ENCODE measurements around the gene SIRT6. TPM values are rescaled to one million over a fixed set of nuclear protein-coding genes. Genes with fewer than 3 reads are reported as not detected.

Gene SIRT6
- total RNA-seq, 2 donors from 2014 or later, result 83.9 to 120 TPM

GRCh38 chr19:4175669-4175931, 6.8 kb downstream of the SIRT6 start:
- Histone ChIP-seq H3K36me3 (no peaks in the 10 kb centered on the region), H3K27me3 (peaks cover 4% of the 10 kb centered on the region), H3K27ac (peak overlapping the region; percentile 53), H3K4me1 (peaks cover 11% of the 10 kb centered on the region), H3K9ac (ENCODE audit: low read depth in 2 of 2, low read length in 2 of 2) (no peak overlapping the region), H3K9me3 (no peaks in the 10 kb centered on the region), H3K4me3 (no peak overlapping the region)
- no peak for DNase-seq
- intact Hi-C loops (cut with DNase I), result no loop called here
- no peak for TF ChIP-seq CTCF (IDR thresholded peaks at IDR 0.05)

- H3K9me3 ChIP-seq, result no peaks in the 10 kb centered on the region
- no peak for TF ChIP-seq CTCF (IDR thresholded peaks at IDR 0.05)
- H3K27ac ChIP-seq, result peak overlapping the region; percentile 53
- intact Hi-C loops (cut with DNase I), result no loop called here
- H3K27me3 ChIP-seq, result peaks cover 4% of the 10 kb centered on the region
- H3K4me3 ChIP-seq, result no peak overlapping the region
- peak; percentile 54 for DNase-seq
- no peak overlapping the region for H3K9ac ChIP-seq (ENCODE audit: low read depth in 2 of 2, low read length in 2 of 2)
- peaks cover 7% of the 10 kb centered on the region for H3K4me1 ChIP-seq
- H3K36me3 ChIP-seq, result no peaks in the 10 kb centered on the region
These were observed 7.3 kb downstream of the SIRT6 start for GRCh38 chr19:4174895-4175668.

GRCh38 chr19:4174213-4174894, 8.0 kb downstream of the SIRT6 start:
- Histone ChIP-seq H3K4me1 (peaks cover 7% of the 10 kb centered on the region), H3K27me3 (peaks cover 4% of the 10 kb centered on the region), H3K27ac (peak overlapping the region; percentile 53), H3K9me3 (no peaks in the 10 kb centered on the region), H3K4me3 (no peak overlapping the region), H3K36me3 (no peaks in the 10 kb centered on the region), H3K9ac (ENCODE audit: low read depth in 2 of 2, low read length in 2 of 2) (peak overlapping the region in 1 of 2 donors; percentile 9)
- TF ChIP-seq CTCF (IDR thresholded peaks at IDR 0.05), result no peak
- intact Hi-C loops (cut with DNase I), result no loop called here
- peak; percentile 70 for DNase-seq

GRCh38 chr19:4173479-4174212, 8.7 kb downstream of the SIRT6 start:
- Histone ChIP-seq H3K27me3 (peaks cover 4% of the 10 kb centered on the region), H3K27ac (peak overlapping the region; percentile 53), H3K36me3 (no peaks in the 10 kb centered on the region), H3K4me1 (peaks cover 7% of the 10 kb centered on the region), H3K9ac (ENCODE audit: low read depth in 2 of 2, low read length in 2 of 2) (peak overlapping the region in 1 of 2 donors; percentile 12), H3K9me3 (no peaks in the 10 kb centered on the region), H3K4me3 (no peak overlapping the region)
- intact Hi-C loops (cut with DNase I), result no loop called here
- DNase-seq, result no peak
- TF ChIP-seq CTCF (IDR thresholded peaks at IDR 0.05), result no peak

- H3K27ac ChIP-seq, result peak overlapping the region; percentile 53
- peaks cover 7% of the 10 kb centered on the region for H3K4me1 ChIP-seq
- H3K27me3 ChIP-seq, result peaks cover 4% of the 10 kb centered on the region
- DNase-seq, result peak; percentile 82
- no peak overlapping the region for H3K4me3 ChIP-seq
- TF ChIP-seq CTCF (IDR thresholded peaks at IDR 0.05), result no peak
- no peaks in the 10 kb centered on the region for H3K9me3 ChIP-seq
- no peaks in the 10 kb centered on the region for H3K36me3 ChIP-seq
- H3K9ac ChIP-seq (ENCODE audit: low read depth in 2 of 2, low read length in 2 of 2), result no peak overlapping the region
- intact Hi-C loops (cut with DNase I), result no loop called here
These were observed 9.4 kb downstream of the SIRT6 start for GRCh38 chr19:4172861-4173473.

All from colonic mucosa (tissue), 4 donors.